Smooth muscle cell (in vitro differentiated cells): Measurements from ENCODE around the gene ARHGEF38. TPM values are rescaled to one million over a fixed set of nuclear protein-coding genes. Genes with fewer than 3 reads are reported as not detected.

Source experiments
- DNase-seq: peaks from one replicate; lab custom pipeline; 2025; ENCODE audit not compliant: unreplicated experiment; lab: John Stamatoyannopoulos, UW
- H2AFZ ChIP-seq: fragments of 200-600 bp; sonication (generic); 2 replicates; pipeline ENCODE4 v1.6.0; 2016; ENCODE audit warnings: antibody characterized with exemption, low read depth, mild to moderate bottlenecking
- H3F3A ChIP-seq: fragments of 200-600 bp; sonication (generic); 2 replicates; pipeline ENCODE4 v1.6.0; 2017; ENCODE audit warnings: antibody characterized with exemption, low read depth
- H3K27ac ChIP-seq: fragments of 200-600 bp; sonication (generic); 2 replicates; pipeline ENCODE4 v1.5.1; 2016; ENCODE audit warnings: low read depth, mild to moderate bottlenecking
- H3K27me3 ChIP-seq: fragments of 200-600 bp; sonication (generic); 2 replicates; pipeline ENCODE4 v1.6.1; 2016; ENCODE audit warnings: low read depth, mild to moderate bottlenecking
- H3K36me3 ChIP-seq: fragments of 200-600 bp; sonication (generic); 2 replicates; pipeline ENCODE4 v1.5.1; 2016; ENCODE audit warnings: low read depth
- H3K4me1 ChIP-seq: fragments of 200-600 bp; sonication (generic); 2 replicates; pipeline ENCODE4 v1.5.1; 2016; ENCODE audit warnings: low read depth
- H3K4me2 ChIP-seq: fragments of 200-600 bp; sonication (generic); 2 replicates; pipeline ENCODE4 v1.6.0; 2016; ENCODE audit warnings: mild to moderate bottlenecking
- H3K4me3 ChIP-seq: fragments of 200-600 bp; sonication (generic); 2 replicates; pipeline ENCODE4 v1.5.1; 2016; ENCODE audit warnings: mild to moderate bottlenecking
- H3K79me2 ChIP-seq: fragments of 200-600 bp; sonication (generic); 2 replicates; pipeline ENCODE4 v1.6.0; 2016; ENCODE audit warnings: low read depth, mild to moderate bottlenecking
- H3K9ac ChIP-seq: fragments of 200-600 bp; sonication (generic); 2 replicates; pipeline ENCODE4 v1.6.0; 2016; ENCODE audit warnings: low read depth
- H3K9me3 ChIP-seq: fragments of 200-600 bp; sonication (generic); replicated peaks from 2 replicates; pipeline ENCODE4 v1.5.1; 2016; ENCODE audit warnings: low read depth
- H4K20me1 ChIP-seq: fragments of 200-600 bp; sonication (generic); 2 replicates; pipeline ENCODE4 v1.6.0; 2016; ENCODE audit warnings: low read depth
- CTCF ChIP-seq: fragments of 200-600 bp; sonication (generic); IDR thresholded peaks from 2 replicates; pipeline ENCODE4 v1.5.1; 2017; ENCODE audit warnings: borderline replicate concordance, mild to moderate bottlenecking, antibody characterized with exemption; ENCODE audit not compliant: insufficient read depth, poor library complexity, severe bottlenecking
- WGBS: methylation state at CpG from one replicate; pipeline ENCODE4 v1.1.7; 2016; ENCODE audit warnings: low lambda C conversion rate; 5-methylcytosine and 5-hydroxymethylcytosine counted together
- polyA plus RNA-seq: library from polyadenylated mRNA; unstranded; fragments of >200 nt; fragmentation: Nextera tagmentation; extraction: Ambion mirVana; gene quantifications from 2 replicates; pipeline ENCODE4 v1.2.1, GENCODE V29; 2016
- total RNA-seq: library from RNA; depleted of rRNA; stranded (reverse); fragments of >200 nt; gene quantifications from 2 replicates; pipeline ENCODE4 v1.2.3, GENCODE V29; 2014

ARHGEF38 gene
- total and polyA plus RNA-seq, 2 experiments from 2014 or later = 0.24 TPM; not detected in 1

DNA sequence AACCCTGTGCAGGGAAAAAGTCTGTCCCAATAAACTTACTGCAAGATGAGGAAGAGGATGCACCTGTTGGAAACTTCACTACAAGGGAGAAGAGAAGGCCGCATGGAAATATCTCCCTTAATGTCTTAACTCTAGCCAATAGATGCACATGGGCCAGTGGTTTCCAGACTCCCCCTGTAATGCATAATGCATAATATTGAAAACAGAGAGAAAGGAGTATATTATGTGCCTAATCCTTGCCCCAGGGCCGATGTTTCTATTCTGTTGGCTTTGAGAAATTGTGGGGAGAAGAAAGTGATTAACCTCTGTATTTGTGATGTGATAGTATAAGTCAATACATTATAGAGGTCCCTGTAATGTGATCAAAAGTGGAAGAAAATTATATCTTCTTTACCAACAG lies 118.9 kb downstream of the ARHGEF38 start:
- Histone ChIP-seq H3K27ac (no peak overlapping the region), H3K4me2 (no peak overlapping the region), H3K4me3 (no peak overlapping the region), H3K79me2 (no peaks in the 10 kb centered on the region), H3K9ac (no peak overlapping the region), H4K20me1 (no peaks in the 10 kb centered on the region), H3K36me3 (no peaks in the 10 kb centered on the region), H3K27me3 (peaks cover 14% of the 10 kb centered on the region), H3K9me3 (no peaks in the 10 kb centered on the region), H3F3A (no peaks in the 10 kb centered on the region), H2AFZ (no peak overlapping the region), H3K4me1 (no peaks in the 10 kb centered on the region)
- WGBS = 85% methylated on average over 2 of the region's 2 CpGs
- no peak for DNase-seq
- TF ChIP-seq CTCF = no peak

GRCh38 chr4:105674011-105674410 lies 121.6 kb downstream of the ARHGEF38 start:
- Histone ChIP-seq H3K4me1 (no peaks in the 10 kb centered on the region), H4K20me1 (no peaks in the 10 kb centered on the region), H3K9me3 (no peaks in the 10 kb centered on the region), H3K79me2 (no peaks in the 10 kb centered on the region), H3K4me2 (no peak overlapping the region), H3K27ac (no peak overlapping the region), H3K36me3 (no peaks in the 10 kb centered on the region), H2AFZ (no peak overlapping the region), H3K9ac (no peak overlapping the region), H3K4me3 (no peak overlapping the region), H3K27me3 (peaks cover 9% of the 10 kb centered on the region), H3F3A (no peaks in the 10 kb centered on the region)
- DNase-seq = no peak
- WGBS = 86% methylated on average over 1 of the region's 1 CpG
- TF ChIP-seq CTCF = no peak

DNA sequence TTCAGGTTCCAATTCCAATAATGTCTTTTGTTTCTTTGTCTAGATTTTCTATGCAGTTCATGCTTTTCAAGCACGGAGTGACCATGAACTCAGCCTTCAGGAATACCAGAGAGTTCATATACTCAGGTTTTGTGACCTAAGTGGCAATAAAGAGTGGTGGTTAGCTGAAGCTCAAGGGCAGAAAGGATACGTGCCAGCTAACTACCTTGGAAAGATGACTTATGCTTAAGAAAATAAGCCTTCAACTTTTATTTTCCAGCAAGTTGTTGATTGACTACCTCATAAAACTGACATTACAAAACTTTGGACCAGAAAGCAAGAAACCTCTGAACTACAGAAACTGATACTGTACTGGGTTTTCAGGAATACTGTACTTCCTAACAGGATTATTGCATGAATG lies 125.3 kb downstream of the ARHGEF38 start:
- no peak overlapping the region for H3K4me2 ChIP-seq
- 77% methylated on average over 2 of the region's 2 CpGs for WGBS
- no peak for TF ChIP-seq CTCF
- H3K9ac ChIP-seq = no peak overlapping the region
- no peaks in the 10 kb centered on the region for H3K36me3 ChIP-seq
- H3K9me3 ChIP-seq = no peaks in the 10 kb centered on the region
- H3K79me2 ChIP-seq = no peaks in the 10 kb centered on the region
- no peaks in the 10 kb centered on the region for H3K4me1 ChIP-seq
- H3F3A ChIP-seq = no peaks in the 10 kb centered on the region
- H3K27me3 ChIP-seq = no peaks in the 10 kb centered on the region
- no peaks in the 10 kb centered on the region for H4K20me1 ChIP-seq
- H2AFZ ChIP-seq = no peak overlapping the region
- no peak for DNase-seq
- no peak overlapping the region for H3K27ac ChIP-seq
- no peak overlapping the region for H3K4me3 ChIP-seq

- Histone ChIP-seq H3K9ac (no peak overlapping the region), H3K36me3 (no peaks in the 10 kb centered on the region), H2AFZ (no peak overlapping the region), H3K79me2 (no peaks in the 10 kb centered on the region), H3K4me1 (no peaks in the 10 kb centered on the region), H3F3A (no peaks in the 10 kb centered on the region), H4K20me1 (no peaks in the 10 kb centered on the region), H3K27ac (no peak overlapping the region), H3K9me3 (no peaks in the 10 kb centered on the region), H3K4me3 (no peak overlapping the region), H3K27me3 (no peaks in the 10 kb centered on the region), H3K4me2 (no peak overlapping the region)
- no peak for DNase-seq
- TF ChIP-seq CTCF = no peak
- WGBS = 85% methylated on average over 2 of the region's 2 CpGs
These were observed 126.8 kb downstream of the ARHGEF38 start for GRCh38 chr4:105679186-105679585.
